ENCODE data around the gene RDH13. TPM values are rescaled to one million over a fixed set of nuclear protein-coding genes. Genes with fewer than 3 reads are reported as not detected.

The RDH13 gene
- total RNA-seq, 1 experiment from 2014 or later: 23.8 TPM

Other genes with a start within 250 kb of the RDH13 start
- gene KIR3DL1, start 246.7 kb downstream of the RDH13 start, total RNA-seq (2014; rRNA removed; shearing (Covaris generic); ENCODE audit: low replicate concordance): not detected in 2 replicates
- gene KIR2DS4, start 230.5 kb downstream of the RDH13 start, total RNA-seq (2014; rRNA removed; shearing (Covaris generic); ENCODE audit: low replicate concordance): not detected in 2 replicates
- not detected in 2 replicates for gene KIR3DL2, start 212.7 kb downstream of the RDH13 start, total RNA-seq (2014; rRNA removed; shearing (Covaris generic); ENCODE audit: low replicate concordance)
- 0.95 TPM in 1 of 2 replicates, not detected in the other for gene FCAR, start 188.9 kb downstream of the RDH13 start, total RNA-seq (2014; rRNA removed; shearing (Covaris generic); ENCODE audit: low replicate concordance)
- not detected in 2 replicates for gene NCR1, start 157.0 kb downstream of the RDH13 start, total RNA-seq (2014; rRNA removed; shearing (Covaris generic); ENCODE audit: low replicate concordance)
- gene NLRP7, start 115.6 kb downstream of the RDH13 start, total RNA-seq (2014; rRNA removed; shearing (Covaris generic); ENCODE audit: low replicate concordance): not detected in 2 replicates
- gene NLRP2, start 96.8 kb downstream of the RDH13 start, total RNA-seq (2014; rRNA removed; shearing (Covaris generic); ENCODE audit: low replicate concordance): not detected in 2 replicates
- not detected in 2 replicates for gene GP6, start 24.9 kb downstream of the RDH13 start, total RNA-seq (2014; rRNA removed; shearing (Covaris generic); ENCODE audit: low replicate concordance)
- 1.1 TPM in 1 of 2 replicates, not detected in the other for gene EPS8L1, start 12.7 kb upstream of the RDH13 start, total RNA-seq (2014; rRNA removed; shearing (Covaris generic); ENCODE audit: low replicate concordance)
- gene PPP1R12C, start 54.5 kb upstream of the RDH13 start, total RNA-seq (2014; rRNA removed; shearing (Covaris generic); ENCODE audit: low replicate concordance): 76.0 and 81.1 TPM in 2 replicates
- gene TNNT1, start 86.1 kb upstream of the RDH13 start, total RNA-seq (2014; rRNA removed; shearing (Covaris generic); ENCODE audit: low replicate concordance): 1.7 TPM in 1 of 2 replicates, not detected in the other
- gene TNNI3, start 94.6 kb upstream of the RDH13 start, total RNA-seq (2014; rRNA removed; shearing (Covaris generic); ENCODE audit: low replicate concordance): not detected in 2 replicates
- 2.7 TPM in 1 of 2 replicates, not detected in the other for gene DNAAF3, start 103.5 kb upstream of the RDH13 start, total RNA-seq (2014; rRNA removed; shearing (Covaris generic); ENCODE audit: low replicate concordance)
- gene SYT5, start 117.1 kb upstream of the RDH13 start, total RNA-seq (2014; rRNA removed; shearing (Covaris generic); ENCODE audit: low replicate concordance): not detected in 2 replicates
- gene PTPRH, start 146.4 kb upstream of the RDH13 start, total RNA-seq (2014; rRNA removed; shearing (Covaris generic); ENCODE audit: low replicate concordance): 3.9 and 11.8 TPM in 2 replicates
- 0.16 TPM in 1 of 2 replicates, not detected in the other for gene TMEM86B, start 165.6 kb upstream of the RDH13 start, total RNA-seq (2014; rRNA removed; shearing (Covaris generic); ENCODE audit: low replicate concordance)
- 59.5 and 102 TPM in 2 replicates for gene PPP6R1, start 195.9 kb upstream of the RDH13 start, total RNA-seq (2014; rRNA removed; shearing (Covaris generic); ENCODE audit: low replicate concordance)
- 64.6 and 122 TPM in 2 replicates for gene HSPBP1, start 217.0 kb upstream of the RDH13 start, total RNA-seq (2014; rRNA removed; shearing (Covaris generic); ENCODE audit: low replicate concordance)
- gene BRSK1, start 220.8 kb upstream of the RDH13 start, total RNA-seq (2014; rRNA removed; shearing (Covaris generic); ENCODE audit: low replicate concordance): 0.89 TPM in 1 of 2 replicates, not detected in the other